Measurements from ENCODE around the gene ZNF138. TPM values are rescaled to one million over a fixed set of nuclear protein-coding genes. Genes with fewer than 3 reads are reported as not detected.

The ZNF138 gene
- total and polyA plus RNA-seq, 7 experiments from 2014 or later, result 8.8 to 19.0 (median 12.4) TPM

GRCh38 chr7:64867863-64868440, 73.7 kb downstream of the ZNF138 start:
- DNase-seq, result peak in 1 of 9 donors; percentile 7
- H3K4me1 Mint-ChIP-seq, result no peaks in the 10 kb centered on the region
- H3K4me3 Mint-ChIP-seq, result no peak overlapping the region
- ChIA-PET POLR2A (no interaction called here), CTCF (no interaction called here)
- H3K27me3 Mint-ChIP-seq, result peaks cover 0 to 12% (median 10%) of the 10 kb centered on the region in 5 donors
- Histone ChIP-seq H3K27me3 (ENCODE audit: control insufficient read depth in 2 of 2, insufficient read depth in 2 of 2, low read length in 2 of 2) (no peaks in the 10 kb centered on the region), H3K27ac (ENCODE audit: low read depth, low read length) (no peak overlapping the region), H3K36me3 (ENCODE audit: control insufficient read depth in 2 of 3, insufficient read depth in 3 of 3, low read length in 3 of 3) (no peaks in the 10 kb centered on the region), H3K4me1 (ENCODE audit: control insufficient read depth in 2 of 2, insufficient read depth in 2 of 2, low read length in 2 of 2) (no peaks in the 10 kb centered on the region), H3K4me3 (ENCODE audit: low read length) (no peak overlapping the region), H3K9me3 (ENCODE audit: control insufficient read depth in 2 of 3, low read length in 3 of 3) (peaks cover 0 to 5% (median 0%) of the 10 kb centered on the region in 3 experiments)
- ATAC-seq, result no peak
- intact Hi-C loops (cut with micrococcal nuclease), result no loop called here
- H3K9me3 Mint-ChIP-seq, result peaks cover 3 to 48% (median 12%) of the 10 kb centered on the region in 11 donors
- H3K27ac Mint-ChIP-seq, result no peak overlapping the region
- H3K36me3 Mint-ChIP-seq, result no peaks in the 10 kb centered on the region

DNA sequence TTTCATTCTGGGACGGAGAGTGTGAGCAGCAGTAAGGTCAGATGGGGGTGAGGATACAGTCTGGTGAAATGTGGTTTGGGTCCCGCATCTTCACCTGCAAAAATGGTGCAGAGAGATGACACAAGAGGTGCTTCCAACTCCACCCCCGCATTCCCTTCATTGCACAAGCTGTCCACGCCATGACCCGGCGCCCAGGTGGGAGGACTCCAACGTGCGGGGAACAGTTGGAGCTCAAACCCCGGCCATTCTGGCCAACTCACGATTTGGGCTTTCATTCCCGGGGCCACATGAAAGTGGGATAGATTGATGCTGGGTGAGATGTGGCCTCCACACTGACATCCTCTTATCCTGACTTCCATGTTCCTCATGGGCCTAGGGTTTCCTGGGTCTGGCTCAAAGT, 74.3 kb downstream of the ZNF138 start:
- no peak overlapping the region for H3K4me3 Mint-ChIP-seq
- no peak overlapping the region for H3K27ac Mint-ChIP-seq
- H3K27me3 ChIP-seq (ENCODE audit: control insufficient read depth in 2 of 2, insufficient read depth in 2 of 2, low read length in 2 of 2), result no peaks in the 10 kb centered on the region
- no peak overlapping the region for H3K27ac ChIP-seq (ENCODE audit: low read depth, low read length)
- intact Hi-C loops (cut with micrococcal nuclease), result no loop called here
- peaks cover 3 to 42% (median 12%) of the 10 kb centered on the region in 11 donors for H3K9me3 Mint-ChIP-seq
- no peaks in the 10 kb centered on the region for H3K36me3 ChIP-seq (ENCODE audit: control insufficient read depth in 2 of 3, insufficient read depth in 3 of 3, low read length in 3 of 3)
- H3K4me3 ChIP-seq (ENCODE audit: low read length), result no peak overlapping the region
- H3K36me3 Mint-ChIP-seq, result peaks cover 0 to under 1% (median 0%) of the 10 kb centered on the region in 5 donors
- H3K4me1 ChIP-seq (ENCODE audit: control insufficient read depth in 2 of 2, insufficient read depth in 2 of 2, low read length in 2 of 2), result no peaks in the 10 kb centered on the region
- ATAC-seq (no peak), DNase-seq (peak in 1 of 9 donors; percentile 6)
- no peaks in the 10 kb centered on the region for H3K4me1 Mint-ChIP-seq
- H3K9me3 ChIP-seq (ENCODE audit: control insufficient read depth in 2 of 3, low read length in 3 of 3), result no peaks in the 10 kb centered on the region
- CTCF ChIA-PET, result no interaction called here
- POLR2A ChIA-PET, result no interaction called here
- H3K27me3 Mint-ChIP-seq, result peaks cover 0 to 12% (median 10%) of the 10 kb centered on the region in 5 donors

DNA sequence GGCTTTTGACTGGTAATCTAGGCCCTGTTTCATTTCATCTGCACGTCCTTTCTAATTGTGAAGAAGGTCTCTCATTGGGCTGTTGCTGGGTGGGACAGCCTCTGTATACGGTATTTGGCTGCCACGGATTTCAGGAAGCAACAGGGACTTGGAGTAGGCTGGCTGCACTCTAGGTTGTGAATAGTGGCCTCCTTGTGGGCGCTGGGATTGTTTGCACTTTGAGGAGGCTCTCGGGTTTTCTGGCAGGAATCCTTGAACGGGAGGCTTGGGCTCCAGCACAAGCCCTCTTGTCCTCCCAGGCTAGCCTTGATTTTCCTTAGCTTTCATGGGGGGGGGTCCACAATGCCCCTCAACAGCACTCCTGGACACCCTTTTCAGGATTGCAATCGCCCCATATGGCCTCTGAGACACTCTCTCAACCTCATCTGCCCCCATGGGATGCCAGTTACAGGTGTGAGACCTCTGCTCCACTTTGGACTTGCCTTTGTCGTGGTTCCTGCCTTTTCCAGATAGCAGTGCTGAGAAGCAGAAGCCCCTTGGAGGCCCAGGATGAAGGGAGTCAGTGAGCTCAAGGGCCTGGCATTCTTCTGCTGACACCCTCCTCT, 75.0 kb downstream of the ZNF138 start:
- Mint-ChIP-seq H3K27me3 (peaks cover 0 to 18% (median 10%) of the 10 kb centered on the region in 5 donors), H3K27ac (peak overlapping the region in 1 of 9 donors; percentile 62), H3K4me3 (no peak overlapping the region), H3K36me3 (peaks cover 0 to 4% (median 0%) of the 10 kb centered on the region in 5 donors), H3K4me1 (no peaks in the 10 kb centered on the region), H3K9me3 (peaks cover 3 to 35% (median 11%) of the 10 kb centered on the region in 11 donors)
- ChIA-PET POLR2A (no interaction called here), CTCF (no interaction called here)
- Histone ChIP-seq H3K9me3 (ENCODE audit: control insufficient read depth in 2 of 3, low read length in 3 of 3) (no peaks in the 10 kb centered on the region), H3K4me1 (ENCODE audit: control insufficient read depth in 2 of 2, insufficient read depth in 2 of 2, low read length in 2 of 2) (no peaks in the 10 kb centered on the region), H3K27me3 (ENCODE audit: control insufficient read depth in 2 of 2, insufficient read depth in 2 of 2, low read length in 2 of 2) (no peaks in the 10 kb centered on the region), H3K36me3 (ENCODE audit: control insufficient read depth in 2 of 3, insufficient read depth in 3 of 3, low read length in 3 of 3) (no peaks in the 10 kb centered on the region), H3K4me3 (ENCODE audit: low read length) (no peak overlapping the region), H3K27ac (ENCODE audit: low read depth, low read length) (no peak overlapping the region)
- intact Hi-C loops (cut with micrococcal nuclease), result no loop called here
- DNase-seq (no peak), ATAC-seq (no peak)

DNA sequence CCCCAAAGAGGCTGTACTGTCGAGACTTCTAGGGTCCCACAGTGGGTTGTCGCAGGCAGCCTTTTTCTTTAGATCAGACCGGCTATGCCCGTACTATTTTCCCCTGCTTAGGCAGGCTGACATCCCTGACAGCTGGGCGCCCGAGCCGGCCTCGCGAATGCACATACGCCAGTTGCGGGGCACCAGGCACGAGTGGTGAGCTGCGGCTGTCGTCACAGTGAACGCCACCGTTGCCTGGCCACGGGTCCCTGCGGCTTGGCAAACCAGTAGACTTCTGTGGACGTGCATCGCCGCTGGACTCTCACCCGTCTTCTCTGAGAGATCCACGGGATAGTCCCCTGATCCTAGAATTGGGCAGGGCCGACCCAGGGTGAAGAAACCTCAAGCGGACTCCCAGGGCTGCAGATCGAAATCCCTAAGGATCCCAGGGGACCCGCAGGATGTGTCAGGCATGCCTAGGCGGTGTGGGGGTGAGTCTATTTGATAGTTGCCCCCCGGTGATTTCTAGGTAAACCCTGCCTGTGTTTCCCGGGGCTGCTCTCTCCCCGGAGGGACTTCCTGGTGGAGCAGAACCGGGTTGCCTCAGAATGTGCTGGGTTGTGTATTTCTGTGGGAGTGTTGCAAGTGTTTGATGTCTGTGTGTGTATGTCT, 75.8 kb downstream of the ZNF138 start:
- Histone ChIP-seq H3K36me3 (ENCODE audit: control insufficient read depth in 2 of 3, insufficient read depth in 3 of 3, low read length in 3 of 3) (no peaks in the 10 kb centered on the region), H3K27me3 (ENCODE audit: control insufficient read depth in 2 of 2, insufficient read depth in 2 of 2, low read length in 2 of 2) (no peaks in the 10 kb centered on the region), H3K27ac (ENCODE audit: low read depth, low read length) (no peak overlapping the region), H3K4me1 (ENCODE audit: control insufficient read depth in 2 of 2, insufficient read depth in 2 of 2, low read length in 2 of 2) (no peaks in the 10 kb centered on the region), H3K9me3 (ENCODE audit: control insufficient read depth in 2 of 3, low read length in 3 of 3) (no peaks in the 10 kb centered on the region), H3K4me3 (ENCODE audit: low read length) (no peak overlapping the region)
- CTCF ChIA-PET, result no interaction called here
- intact Hi-C loops (cut with micrococcal nuclease), result no loop called here
- H3K36me3 Mint-ChIP-seq, result peaks cover 0 to 4% (median 0%) of the 10 kb centered on the region in 5 donors
- ATAC-seq (no peak), DNase-seq (peak in 1 of 9 donors; percentile 8)
- H3K9me3 Mint-ChIP-seq, result peaks cover 0 to 33% (median 9%) of the 10 kb centered on the region in 11 donors
- peaks cover 0 to 24% (median 12%) of the 10 kb centered on the region in 5 donors for H3K27me3 Mint-ChIP-seq
- no peaks in the 10 kb centered on the region for H3K4me1 Mint-ChIP-seq
- no peak overlapping the region for H3K27ac Mint-ChIP-seq
- POLR2A ChIA-PET, result no interaction called here
- no peak overlapping the region for H3K4me3 Mint-ChIP-seq

GRCh38 chr7:64870656-64871055, 76.4 kb downstream of the ZNF138 start:
- CTCF ChIA-PET, result no interaction called here
- Mint-ChIP-seq H3K9me3 (peaks cover 0 to 37% (median 9%) of the 10 kb centered on the region in 11 donors), H3K27me3 (peaks cover 0 to 24% (median 12%) of the 10 kb centered on the region in 5 donors), H3K4me1 (no peaks in the 10 kb centered on the region), H3K27ac (no peak overlapping the region), H3K4me3 (no peak overlapping the region), H3K36me3 (peaks cover 0 to 4% (median 0%) of the 10 kb centered on the region in 5 donors)
- Histone ChIP-seq H3K36me3 (ENCODE audit: control insufficient read depth in 2 of 3, insufficient read depth in 3 of 3, low read length in 3 of 3) (no peaks in the 10 kb centered on the region), H3K4me3 (ENCODE audit: low read length) (no peak overlapping the region), H3K9me3 (ENCODE audit: control insufficient read depth in 2 of 3, low read length in 3 of 3) (no peaks in the 10 kb centered on the region), H3K27ac (ENCODE audit: low read depth, low read length) (no peak overlapping the region), H3K4me1 (ENCODE audit: control insufficient read depth in 2 of 2, insufficient read depth in 2 of 2, low read length in 2 of 2) (no peaks in the 10 kb centered on the region), H3K27me3 (ENCODE audit: control insufficient read depth in 2 of 2, insufficient read depth in 2 of 2, low read length in 2 of 2) (no peaks in the 10 kb centered on the region)
- intact Hi-C loops (cut with micrococcal nuclease), result no loop called here
- ATAC-seq (no peak), DNase-seq (peak in 1 of 9 donors; percentile 8)
- POLR2A ChIA-PET, result no interaction called here

DNA sequence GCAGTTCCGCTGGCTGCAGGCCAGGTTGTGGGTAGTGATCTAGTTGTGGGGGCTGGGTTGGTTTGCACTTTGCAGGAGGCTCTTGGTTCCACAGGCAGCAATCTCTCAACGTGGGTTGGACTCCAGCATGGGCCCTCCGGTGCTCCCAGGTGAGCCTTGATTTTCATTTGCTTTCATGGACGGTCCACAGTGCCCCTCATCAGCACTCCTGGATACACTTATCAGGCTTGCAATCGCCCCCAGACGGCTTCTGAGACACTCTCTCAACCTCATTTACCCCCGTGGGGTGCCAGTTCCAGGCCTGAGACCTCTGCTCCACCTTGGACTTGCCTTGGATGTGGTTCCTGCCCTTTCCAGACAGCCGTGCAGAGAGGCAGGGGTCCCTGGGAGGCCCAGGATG, 77.5 kb downstream of the ZNF138 start:
- POLR2A ChIA-PET, result no interaction called here
- no peaks in the 10 kb centered on the region for H3K4me1 Mint-ChIP-seq
- H3K27me3 Mint-ChIP-seq, result peaks cover 0 to 30% (median 10%) of the 10 kb centered on the region in 5 donors
- H3K9me3 Mint-ChIP-seq, result peaks cover 0 to 37% (median 7%) of the 10 kb centered on the region in 11 donors
- intact Hi-C loops (cut with micrococcal nuclease), result no loop called here
- no peak overlapping the region for H3K4me3 ChIP-seq (ENCODE audit: low read length)
- no peaks in the 10 kb centered on the region for H3K9me3 ChIP-seq (ENCODE audit: control insufficient read depth in 2 of 3, low read length in 3 of 3)
- DNase-seq (peak in 1 of 9 donors; percentile 8), ATAC-seq (no peak)
- peaks cover 0 to 4% (median 0%) of the 10 kb centered on the region in 5 donors for H3K36me3 Mint-ChIP-seq
- no peak overlapping the region for H3K27ac Mint-ChIP-seq
- no peaks in the 10 kb centered on the region for H3K36me3 ChIP-seq (ENCODE audit: control insufficient read depth in 2 of 3, insufficient read depth in 3 of 3, low read length in 3 of 3)
- CTCF ChIA-PET, result no interaction called here
- no peaks in the 10 kb centered on the region for H3K27me3 ChIP-seq (ENCODE audit: control insufficient read depth in 2 of 2, insufficient read depth in 2 of 2, low read length in 2 of 2)
- H3K4me1 ChIP-seq (ENCODE audit: control insufficient read depth in 2 of 2, insufficient read depth in 2 of 2, low read length in 2 of 2), result no peaks in the 10 kb centered on the region
- no peak overlapping the region for H3K4me3 Mint-ChIP-seq
- no peak overlapping the region for H3K27ac ChIP-seq (ENCODE audit: low read depth, low read length)

All from naive thymus-derived CD4-positive, alpha-beta T cell (primary cell).